ENCODE results near the gene NPC1L1. TPM values are rescaled to one million over a fixed set of nuclear protein-coding genes. Genes with fewer than 3 reads are reported as not detected.

NPC1L1 gene
- total RNA-seq, 2 experiments from 2014 or later, result not detected

- Mint-ChIP-seq H3K27ac (peak within 1 kb of the TSS; percentile 93), H3K9me3 (no peaks in the 10 kb centered on the region), H3K27me3 (ENCODE audit: low read depth) (no peaks in the 10 kb centered on the region), H3K4me1 (ENCODE audit: low read depth) (peaks cover 52% of the 10 kb centered on the region), H3K36me3 (ENCODE audit: low read depth) (peaks cover 61% of the 10 kb centered on the region), H3K4me3 (peak within 1 kb of the TSS; percentile 96)
- intact Hi-C loops (cut with micrococcal nuclease), result loop anchor here (1.0 to 5.0 kb wide), 3 partner anchors 9 to 491 kb away; partner anchors contain the start of genes NUDCD3, POLM and TMED4
- CTCF ChIA-PET, result interaction anchor here (0.6 to 5.1 kb wide), 7 partner anchors 8 to 333 kb away, joined by 3 to 34 read pairs (median 3); no protein-coding TSS in a partner anchor
- DNase-seq, result peak; percentile 96
Observed at GRCh38 chr7:44573464-44574286, 32.5 kb upstream of the NPC1L1 start, which contains the start of gene DDX56. DDX56 (minus strand) TSS chr7:44573908; CDS start chr7:44573895, 13 bp downstream.

- Mint-ChIP-seq H3K4me1 (ENCODE audit: low read depth) (peaks cover 51% of the 10 kb centered on the region), H3K36me3 (ENCODE audit: low read depth) (peaks cover 64% of the 10 kb centered on the region)
Observed at GRCh38 chr7:44572771-44573170, 31.6 kb upstream of the NPC1L1 start.

GRCh38 chr7:44569959-44570358 is 28.8 kb upstream of the NPC1L1 start:
- H3K27me3 Mint-ChIP-seq (ENCODE audit: low read depth), result no peaks in the 10 kb centered on the region
- intact Hi-C loops (cut with micrococcal nuclease), result loop anchor here (5.0 to 10.0 kb wide), 2 partner anchors 195 to 488 kb away; partner anchors contain the start of gene POLM
- CTCF ChIA-PET, result interaction anchor here (1.5 kb wide), 1 partner anchor 17 kb away, joined by 4 read pairs; no protein-coding TSS in a partner anchor
- peaks cover 45% of the 10 kb centered on the region for H3K4me1 Mint-ChIP-seq (ENCODE audit: low read depth)
- H3K9me3 Mint-ChIP-seq, result no peaks in the 10 kb centered on the region
- H3K36me3 Mint-ChIP-seq (ENCODE audit: low read depth), result peaks cover 70% of the 10 kb centered on the region
- no peak for DNase-seq
- no peak overlapping the region for H3K4me3 Mint-ChIP-seq
- H3K27ac Mint-ChIP-seq, result no peak overlapping the region

More at GRCh38 chr7:44572771-44573170, 31.6 kb upstream of the NPC1L1 start:
- DNase-seq, result no peak
- Mint-ChIP-seq H3K4me3 (peak overlapping the region; percentile 96), H3K9me3 (no peaks in the 10 kb centered on the region), H3K27ac (peak overlapping the region; percentile 93), H3K27me3 (ENCODE audit: low read depth) (no peaks in the 10 kb centered on the region)
- intact Hi-C loops (cut with micrococcal nuclease), result loop anchor here (2.0 to 5.0 kb wide), 2 partner anchors 82 to 490 kb away; partner anchors contain the start of genes NUDCD3 and POLM
- CTCF ChIA-PET, result interaction anchor here (0.6 to 5.1 kb wide), 6 partner anchors 8 to 332 kb away, joined by 3 to 34 read pairs (median 3); partner anchors contain the start of gene NUDCD3

GRCh38 chr7:44568771-44569560 is 27.8 kb upstream of the NPC1L1 start:
- Mint-ChIP-seq H3K9me3 (no peaks in the 10 kb centered on the region), H3K27me3 (ENCODE audit: low read depth) (no peaks in the 10 kb centered on the region), H3K4me1 (ENCODE audit: low read depth) (peaks cover 35% of the 10 kb centered on the region), H3K27ac (peak overlapping the region; percentile 15), H3K36me3 (ENCODE audit: low read depth) (peaks cover 71% of the 10 kb centered on the region), H3K4me3 (no peak overlapping the region)
- intact Hi-C loops (cut with micrococcal nuclease), result loop anchor here (10.0 kb wide), 1 partner anchor 194 kb away; no protein-coding TSS in a partner anchor
- CTCF ChIA-PET, result interaction anchor here (0.6 to 1.5 kb wide), 2 partner anchors 228 to 328 kb away, joined by 3 to 5 read pairs; no protein-coding TSS in a partner anchor
- DNase-seq, result no peak

GRCh38 chr7:44567884-44568283 is 26.8 kb upstream of the NPC1L1 start:
- H3K4me3 Mint-ChIP-seq, result no peak overlapping the region
- no peak for DNase-seq
- intact Hi-C loops (cut with micrococcal nuclease), result loop anchor here (10.0 kb wide), 1 partner anchor 193 kb away; no protein-coding TSS in a partner anchor
- no peak overlapping the region for H3K27ac Mint-ChIP-seq
- H3K36me3 Mint-ChIP-seq (ENCODE audit: low read depth), result peaks cover 62% of the 10 kb centered on the region
- no peaks in the 10 kb centered on the region for H3K27me3 Mint-ChIP-seq (ENCODE audit: low read depth)
- peaks cover 30% of the 10 kb centered on the region for H3K4me1 Mint-ChIP-seq (ENCODE audit: low read depth)
- no peaks in the 10 kb centered on the region for H3K9me3 Mint-ChIP-seq
- CTCF ChIA-PET, result interaction anchor here (0.9 to 4.2 kb wide), 2 partner anchors 21 to 219 kb away, joined by 3 to 31 read pairs; no protein-coding TSS in a partner anchor

- no peak for DNase-seq
- peaks cover 20% of the 10 kb centered on the region for H3K4me1 Mint-ChIP-seq (ENCODE audit: low read depth)
- no peak overlapping the region for H3K4me3 Mint-ChIP-seq
- peaks cover 52% of the 10 kb centered on the region for H3K36me3 Mint-ChIP-seq (ENCODE audit: low read depth)
- H3K9me3 Mint-ChIP-seq, result no peaks in the 10 kb centered on the region
- intact Hi-C loops (cut with micrococcal nuclease), result loop anchor here (10.0 kb wide), 1 partner anchor 192 kb away; no protein-coding TSS in a partner anchor
- CTCF ChIA-PET, result interaction anchor here (1.0 to 4.2 kb wide), 6 partner anchors 8 to 569 kb away, joined by 3 to 34 read pairs (median 20); partner anchors contain the start of gene DDX56
- H3K27ac Mint-ChIP-seq, result no peak overlapping the region
- no peaks in the 10 kb centered on the region for H3K27me3 Mint-ChIP-seq (ENCODE audit: low read depth)
Observed at GRCh38 chr7:44566680-44567079, 25.6 kb upstream of the NPC1L1 start.

- H3K4me1 Mint-ChIP-seq (ENCODE audit: low read depth), result peaks cover 15% of the 10 kb centered on the region
- H3K36me3 Mint-ChIP-seq (ENCODE audit: low read depth), result peaks cover 45% of the 10 kb centered on the region
- DNase-seq, result no peak
- no peaks in the 10 kb centered on the region for H3K9me3 Mint-ChIP-seq
- H3K27ac Mint-ChIP-seq, result no peak overlapping the region
- intact Hi-C loops (cut with micrococcal nuclease), result loop anchor here (1.0 to 10.0 kb wide), 3 partner anchors 191 to 325 kb away; no protein-coding TSS in a partner anchor
- H3K27me3 Mint-ChIP-seq (ENCODE audit: low read depth), result no peaks in the 10 kb centered on the region
- CTCF ChIA-PET, result interaction anchor here (0.6 to 4.2 kb wide), 32 partner anchors 9 to 570 kb away, joined by 3 to 34 read pairs (median 4); partner anchors contain the start of genes DDX56 and TMED4
- no peak overlapping the region for H3K4me3 Mint-ChIP-seq
Observed at GRCh38 chr7:44565795-44566559, 24.8 kb upstream of the NPC1L1 start.

GRCh38 chr7:44565097-44565794 is 24.1 kb upstream of the NPC1L1 start:
- peak; percentile 71 for DNase-seq
- H3K4me3 Mint-ChIP-seq, result no peak overlapping the region
- peaks cover 41% of the 10 kb centered on the region for H3K36me3 Mint-ChIP-seq (ENCODE audit: low read depth)
- peaks cover 11% of the 10 kb centered on the region for H3K4me1 Mint-ChIP-seq (ENCODE audit: low read depth)
- intact Hi-C loops (cut with micrococcal nuclease), result loop anchor here (1.0 to 10.0 kb wide), 3 partner anchors 190 to 324 kb away; no protein-coding TSS in a partner anchor
- peak overlapping the region; percentile 9 for H3K27ac Mint-ChIP-seq
- no peaks in the 10 kb centered on the region for H3K27me3 Mint-ChIP-seq (ENCODE audit: low read depth)
- CTCF ChIA-PET, result interaction anchor here (0.5 to 4.2 kb wide), 39 partner anchors 9 to 571 kb away, joined by 3 to 34 read pairs (median 4); partner anchors contain the start of genes DDX56 and TMED4
- H3K9me3 Mint-ChIP-seq, result no peaks in the 10 kb centered on the region

GRCh38 chr7:44564606-44565005 is 23.5 kb upstream of the NPC1L1 start:
- no peak for DNase-seq
- Mint-ChIP-seq H3K27me3 (ENCODE audit: low read depth) (no peaks in the 10 kb centered on the region), H3K4me1 (ENCODE audit: low read depth) (peaks cover 8% of the 10 kb centered on the region), H3K9me3 (no peaks in the 10 kb centered on the region), H3K27ac (peak overlapping the region; percentile 1), H3K36me3 (ENCODE audit: low read depth) (peaks cover 35% of the 10 kb centered on the region), H3K4me3 (no peak overlapping the region)
- intact Hi-C loops (cut with micrococcal nuclease), result loop anchor here (1.0 to 10.0 kb wide), 3 partner anchors 190 to 323 kb away; no protein-coding TSS in a partner anchor
- CTCF ChIA-PET, result interaction anchor here (0.5 to 4.2 kb wide), 26 partner anchors 8 to 571 kb away, joined by 3 to 34 read pairs (median 4); partner anchors contain the start of genes DDX56 and TMED4

GRCh38 chr7:44563171-44563679 is 22.1 kb upstream of the NPC1L1 start:
- Mint-ChIP-seq H3K27me3 (ENCODE audit: low read depth) (no peaks in the 10 kb centered on the region), H3K4me1 (ENCODE audit: low read depth) (peaks cover 3% of the 10 kb centered on the region), H3K9me3 (no peaks in the 10 kb centered on the region), H3K4me3 (no peak overlapping the region), H3K27ac (no peak overlapping the region), H3K36me3 (ENCODE audit: low read depth) (peaks cover 24% of the 10 kb centered on the region)
- no peak for DNase-seq
- intact Hi-C loops (cut with micrococcal nuclease), result loop anchor here (10.0 kb wide), 1 partner anchor 188 kb away; no protein-coding TSS in a partner anchor
- CTCF ChIA-PET, result interaction anchor here (4.0 kb wide), 1 partner anchor 12 kb away, joined by 34 read pairs; the partner anchor contains the start of gene DDX56

Data from activated naive CD4-positive, alpha-beta T cell treated with anti-CD3 and anti-CD28 coated beads for 36 hours (primary cell).